ENCODE measurements around the gene ZNF26.
"Not testable (repeated sequence)": the region's sequence is repeated elsewhere in the genome, so short reads cannot be mapped to it uniquely, and the experiment has no call there.

Gene ZNF26

DNA sequence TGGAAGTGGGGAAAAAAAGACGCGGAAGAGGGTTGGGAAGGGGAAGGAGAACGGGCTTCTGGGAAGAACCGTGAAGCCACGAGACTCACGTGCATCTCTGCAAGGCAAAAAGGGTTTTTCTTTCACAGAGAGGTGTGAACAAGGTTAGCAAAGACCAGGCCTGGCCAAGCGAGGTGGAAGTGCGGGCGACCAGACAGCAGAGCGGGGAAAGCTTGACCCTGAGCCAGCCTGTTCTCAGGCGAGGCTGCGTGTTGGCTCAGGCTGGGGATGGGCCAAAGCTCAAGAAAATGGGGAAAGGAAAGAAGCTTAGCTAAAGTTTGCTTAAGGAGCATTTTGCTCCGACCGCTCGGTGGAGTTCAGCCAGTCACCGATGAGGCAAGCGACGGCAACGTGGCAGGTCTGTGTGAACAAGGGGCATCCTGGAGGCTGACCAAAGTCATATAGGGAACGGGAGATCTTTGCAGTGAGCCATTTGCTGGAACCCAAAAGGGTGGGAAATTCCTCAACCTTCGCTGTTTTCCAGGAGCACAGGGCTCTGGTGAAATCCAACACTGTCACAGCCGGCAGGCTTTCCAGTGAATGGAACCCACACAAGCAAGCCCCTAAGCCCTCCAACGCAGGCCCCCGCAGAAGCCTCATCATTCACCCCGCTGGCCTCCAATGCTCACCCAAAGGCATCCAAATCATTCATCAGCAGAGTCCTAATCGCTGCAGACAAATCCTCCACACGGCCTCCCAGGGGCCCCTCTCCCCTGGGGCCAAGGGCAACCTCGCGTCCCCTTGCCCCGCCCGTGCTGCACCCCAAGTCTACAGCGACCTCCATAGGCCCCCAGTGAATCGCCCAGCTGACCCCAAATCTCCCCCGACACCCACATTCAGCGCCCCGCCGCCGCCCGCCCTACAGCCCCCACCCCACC, 30.8 kb upstream of the ZNF26 start:
- peak; percentile 71 for DNase-seq (ENCODE audit: low read depth, low spot score)

DNA sequence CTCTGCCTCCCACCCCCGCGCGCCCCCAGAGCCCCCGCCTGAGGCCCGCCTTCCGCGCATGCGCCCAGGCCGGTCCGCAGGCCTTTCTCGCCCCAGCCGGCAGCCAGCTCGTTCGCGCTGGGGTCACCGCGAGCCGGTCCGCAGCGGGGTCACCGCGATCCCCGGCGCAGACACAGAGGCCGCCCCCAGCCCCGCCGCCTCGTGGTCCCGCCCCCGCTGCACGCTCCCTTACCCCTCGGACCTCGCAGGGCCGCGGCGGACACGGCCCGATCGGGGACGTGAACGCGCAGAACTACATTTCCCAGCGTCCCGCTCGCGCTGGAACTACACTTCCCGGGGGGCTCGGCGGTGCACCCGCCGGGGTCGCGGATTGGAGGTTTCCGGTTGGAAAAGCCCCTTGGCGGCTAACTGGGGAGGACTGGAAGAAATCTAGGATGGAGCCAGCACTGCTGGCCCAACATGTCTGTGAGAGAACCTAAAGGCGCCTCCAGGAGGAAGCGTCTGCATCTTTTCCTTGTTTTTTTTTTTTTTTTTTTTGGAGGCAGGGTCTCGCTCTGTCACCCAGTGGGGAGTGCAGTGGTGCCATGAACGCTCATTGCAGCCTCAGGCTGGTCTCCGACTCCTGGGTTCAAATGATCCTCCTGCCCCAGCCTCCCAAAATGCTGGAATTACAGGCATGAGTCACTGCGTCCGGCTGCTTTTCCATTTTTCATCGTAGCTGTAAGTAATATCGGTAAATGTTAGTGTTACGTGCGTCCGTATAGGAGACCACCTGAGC, 30.0 kb upstream of the ZNF26 start, which contains the start of gene ZNF605:
ZNF605 (minus strand) TSS at position 296 of the 778 bp plus-strand sequence. CDS start 10,671 bp downstream, outside the sequence.
- DNase-seq (ENCODE audit: low read depth, low spot score) = peak; percentile 93

DNA sequence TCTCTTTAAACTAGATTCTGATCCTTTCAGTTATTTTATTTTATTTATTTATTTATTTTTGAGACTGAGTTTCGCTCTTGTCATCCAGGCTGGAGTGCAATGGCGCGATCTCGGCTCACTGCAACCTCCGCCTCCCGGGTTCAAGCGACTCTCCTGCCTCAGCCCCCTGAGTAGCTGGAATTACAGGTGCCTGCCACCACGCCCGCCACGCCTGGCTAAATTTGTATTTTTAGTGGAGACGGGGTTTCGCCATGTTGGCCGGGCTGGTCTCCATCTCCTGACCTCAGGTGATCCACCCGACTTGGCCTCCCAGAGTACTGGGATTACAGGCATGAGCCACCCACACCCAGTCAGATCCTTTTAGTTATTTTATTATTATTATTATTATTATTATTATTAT, 24.4 kb upstream of the ZNF26 start:
- not testable (repeated sequence) for DNase-seq (ENCODE audit: low read depth, low spot score)

DNA sequence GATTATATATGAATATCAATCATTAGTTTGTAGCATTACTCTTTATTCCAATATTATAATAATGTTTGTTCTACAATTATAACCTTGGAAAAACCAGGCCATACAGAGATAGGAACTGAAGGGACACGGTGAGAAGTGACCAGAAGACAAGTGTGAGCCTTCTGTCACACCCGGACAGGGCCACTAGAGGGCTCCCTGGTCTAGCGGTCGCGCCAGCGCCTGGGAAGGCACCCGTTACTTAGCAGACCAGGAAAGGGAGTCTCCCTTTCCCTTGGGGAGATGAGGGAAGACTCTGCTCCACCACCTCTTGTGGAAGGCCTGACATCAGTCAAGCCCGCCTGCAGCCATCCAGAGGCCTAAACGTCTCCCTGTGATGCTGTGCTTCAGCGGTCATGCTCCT, 22.2 kb upstream of the ZNF26 start:
- peak; percentile 49 for DNase-seq (ENCODE audit: low read depth, low spot score)

DNA sequence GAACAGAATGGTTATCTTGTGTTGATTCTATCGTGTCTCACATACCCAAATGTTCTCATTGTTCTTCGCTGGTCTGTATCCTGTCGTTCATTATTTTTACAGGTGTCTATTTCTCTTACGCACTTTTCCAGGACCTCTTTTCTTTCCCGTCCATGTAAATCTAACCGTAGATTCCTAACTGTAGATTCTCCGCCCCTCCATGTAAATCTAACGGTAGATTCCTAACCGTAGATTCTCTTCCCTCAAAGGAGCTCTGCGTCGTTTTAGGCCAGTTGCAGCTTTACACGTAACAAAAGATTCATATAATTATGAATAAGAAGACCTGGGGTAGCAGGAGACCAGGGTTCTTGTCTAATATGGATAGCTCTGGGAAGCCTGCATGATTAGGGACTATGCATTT, 20.4 kb upstream of the ZNF26 start:
- no peak for DNase-seq (ENCODE audit: low read depth, low spot score)

DNA sequence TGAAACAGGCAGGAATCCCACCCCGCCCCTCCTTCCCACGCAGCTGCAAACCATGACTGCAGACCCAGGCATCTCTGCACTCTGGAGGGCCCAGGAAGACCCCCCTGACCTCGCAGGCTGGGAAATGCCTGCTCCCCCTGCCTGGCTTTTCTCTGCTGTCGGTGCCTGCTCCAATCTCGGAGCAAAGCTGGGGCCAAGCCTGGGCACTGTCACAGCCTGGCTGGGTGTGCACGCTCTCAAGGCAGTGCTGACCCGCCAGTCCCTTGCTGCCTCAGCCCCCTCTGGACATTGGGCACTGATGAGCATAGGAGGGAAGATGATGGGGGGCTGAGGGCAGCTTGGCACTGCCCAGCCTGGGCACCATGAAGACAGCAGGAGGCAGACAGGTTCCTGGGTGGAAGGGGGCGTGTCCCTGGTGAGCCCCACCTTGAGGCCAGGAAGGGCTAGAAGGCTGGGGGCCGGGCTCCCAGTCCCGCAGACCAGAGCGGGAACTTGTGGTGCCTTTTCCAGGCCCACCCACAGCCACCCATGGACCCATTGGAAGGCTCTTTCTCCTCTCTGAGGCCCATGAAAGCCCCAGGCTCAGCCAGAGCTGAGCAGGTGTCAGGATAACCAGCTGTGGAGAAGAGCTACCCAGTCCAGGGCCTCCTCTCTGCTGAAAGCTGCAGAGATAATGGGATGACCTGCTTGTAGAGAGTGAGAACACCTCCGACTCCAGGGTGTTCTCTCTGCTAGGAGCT, 19.3 kb upstream of the ZNF26 start:
- DNase-seq (ENCODE audit: low read depth, low spot score) = no peak

DNA sequence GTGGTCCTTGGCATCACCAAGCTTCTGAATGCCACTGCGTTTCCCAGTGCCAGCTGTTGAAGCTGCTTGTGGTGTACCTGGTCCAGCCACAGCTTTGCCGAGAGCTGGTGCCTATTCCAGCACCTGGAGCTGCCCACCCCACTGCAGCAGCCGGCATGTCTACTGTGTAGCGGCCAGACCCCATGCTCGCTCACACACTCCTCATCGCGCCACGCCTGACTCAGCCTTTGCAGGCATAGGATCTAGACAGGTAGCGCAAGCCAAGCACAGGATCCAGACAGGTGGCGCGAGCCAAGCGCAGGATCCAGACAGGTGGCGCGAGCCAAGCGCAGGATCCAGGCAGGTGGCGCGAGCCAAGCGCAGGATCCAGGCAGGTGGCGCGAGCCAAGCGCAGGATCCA, 18.4 kb upstream of the ZNF26 start:
- DNase-seq (ENCODE audit: low read depth, low spot score) = no peak

DNA sequence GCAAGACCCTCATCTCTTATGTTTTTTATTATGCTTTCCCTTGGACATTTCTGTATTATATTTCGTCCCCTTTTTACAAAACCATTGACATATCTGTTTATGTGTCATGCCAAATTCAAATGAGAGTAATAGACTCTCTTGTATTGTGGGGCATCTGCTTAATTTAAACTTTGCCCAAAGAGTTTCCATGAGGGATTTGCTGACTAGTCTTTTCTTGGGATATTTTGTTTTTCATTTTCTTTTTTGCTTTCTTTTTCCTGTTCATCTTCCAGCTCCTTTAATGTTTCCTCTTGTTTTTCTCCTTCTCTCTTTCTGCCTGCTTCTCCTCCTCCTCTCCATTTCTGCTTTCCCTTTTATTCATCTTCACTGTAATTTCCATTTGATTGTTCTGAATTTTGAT, 13.8 kb upstream of the ZNF26 start:
- no peak for DNase-seq (ENCODE audit: low read depth, low spot score)

DNA sequence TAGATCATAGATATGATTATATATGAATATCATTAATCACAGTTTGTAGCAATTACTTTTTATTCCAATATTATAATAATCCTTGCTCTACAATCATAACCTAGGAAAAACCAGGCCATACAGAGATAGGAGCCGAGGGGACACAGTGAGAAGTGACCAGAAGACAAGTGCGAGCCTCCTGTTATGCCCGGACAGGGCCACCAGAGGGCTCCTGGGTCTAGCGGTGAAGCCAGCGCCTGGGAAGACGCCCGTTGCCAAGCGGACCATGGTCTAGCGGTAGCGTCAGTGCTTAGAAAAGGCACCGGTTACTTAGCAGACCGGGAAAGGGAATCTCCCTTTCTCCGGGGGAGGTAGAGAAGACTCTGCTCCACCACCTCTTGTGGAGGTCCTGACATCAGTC, 9.3 kb upstream of the ZNF26 start:
- peak; percentile 73 for DNase-seq (ENCODE audit: low read depth, low spot score)

DNA sequence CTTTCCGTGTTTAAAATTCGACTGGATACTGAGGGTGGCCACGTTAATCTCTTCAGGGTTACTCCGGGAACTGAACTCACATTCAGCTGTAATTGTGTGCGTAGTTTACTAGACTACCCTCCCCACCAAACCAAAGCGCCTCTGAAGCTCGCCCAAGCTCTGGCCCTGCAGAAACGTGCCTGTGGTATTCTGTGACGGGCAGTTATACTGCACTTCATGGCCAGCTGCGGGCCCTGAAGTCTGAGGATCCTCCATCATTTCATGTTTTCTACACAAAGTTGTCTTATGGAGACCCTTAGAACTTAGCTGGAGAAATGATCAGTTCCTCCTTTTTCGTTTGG, 688 bp downstream of the ZNF26 start:
- DNase-seq (ENCODE audit: low read depth, low spot score) = peak; percentile 5

DNA sequence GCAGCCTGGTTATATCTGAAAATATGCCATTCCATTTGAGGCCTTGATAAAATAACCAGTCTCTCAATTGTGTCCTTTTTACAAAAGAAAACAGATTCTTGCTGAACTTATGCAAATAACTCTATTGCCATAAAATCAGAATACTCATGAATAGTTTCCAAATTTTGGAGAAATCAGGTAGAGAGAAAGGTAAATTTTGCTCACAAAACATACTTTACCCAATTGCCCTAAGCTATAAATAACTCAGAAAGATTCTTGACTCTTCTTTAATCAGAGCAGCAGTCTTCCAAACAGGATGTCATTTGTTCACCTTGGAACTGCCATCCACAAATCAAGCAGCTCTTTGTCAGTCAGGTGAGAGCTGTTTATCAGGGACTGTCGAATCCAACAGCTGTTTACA, 12.6 kb downstream of the ZNF26 start:
- no peak for DNase-seq (ENCODE audit: low read depth, low spot score)

DNA sequence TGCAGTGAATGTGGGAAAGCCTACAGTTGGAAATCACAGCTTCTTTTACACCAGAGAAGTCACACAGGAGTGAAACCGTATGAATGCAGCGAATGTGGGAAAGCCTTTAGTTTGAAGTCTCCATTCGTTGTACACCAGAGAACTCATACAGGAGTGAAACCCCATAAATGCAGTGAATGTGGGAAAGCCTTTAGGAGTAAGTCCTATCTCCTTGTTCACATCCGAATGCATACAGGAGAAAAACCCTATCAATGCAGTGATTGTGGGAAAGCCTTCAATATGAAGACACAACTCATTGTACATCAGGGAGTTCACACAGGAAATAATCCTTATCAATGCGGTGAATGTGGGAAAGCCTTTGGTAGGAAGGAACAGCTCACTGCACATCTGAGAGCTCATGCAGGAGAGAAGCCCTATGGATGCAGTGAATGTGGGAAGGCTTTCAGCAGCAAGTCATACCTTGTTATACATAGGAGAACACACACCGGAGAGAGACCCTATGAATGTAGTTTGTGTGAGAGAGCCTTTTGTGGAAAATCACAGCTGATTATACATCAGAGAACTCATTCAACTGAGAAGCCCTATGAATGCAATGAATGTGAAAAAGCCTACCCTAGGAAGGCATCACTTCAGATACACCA, 24.6 kb downstream of the ZNF26 start:
- DNase-seq (ENCODE audit: low read depth, low spot score) = peak; percentile 3

DNA sequence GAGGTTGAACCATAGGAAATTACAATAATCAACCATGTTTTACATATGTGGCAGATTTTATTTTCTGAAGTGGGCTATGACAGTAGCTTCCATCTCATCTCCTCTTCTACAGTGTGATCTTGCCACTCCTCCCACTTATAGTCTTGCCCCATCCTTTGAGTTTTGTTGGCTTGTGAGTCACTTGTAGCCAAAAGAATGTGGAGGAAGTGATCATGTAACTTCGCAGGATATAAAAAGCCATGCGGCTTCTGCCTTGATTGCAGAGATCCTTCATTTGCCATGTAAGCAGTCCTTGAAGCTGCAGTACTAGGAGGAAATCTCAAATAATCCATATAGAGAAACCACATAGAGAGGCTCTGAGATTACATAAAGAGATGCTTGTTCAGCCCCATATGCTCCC, 37.4 kb downstream of the ZNF26 start:
- no peak for DNase-seq (ENCODE audit: low read depth, low spot score)

DNA sequence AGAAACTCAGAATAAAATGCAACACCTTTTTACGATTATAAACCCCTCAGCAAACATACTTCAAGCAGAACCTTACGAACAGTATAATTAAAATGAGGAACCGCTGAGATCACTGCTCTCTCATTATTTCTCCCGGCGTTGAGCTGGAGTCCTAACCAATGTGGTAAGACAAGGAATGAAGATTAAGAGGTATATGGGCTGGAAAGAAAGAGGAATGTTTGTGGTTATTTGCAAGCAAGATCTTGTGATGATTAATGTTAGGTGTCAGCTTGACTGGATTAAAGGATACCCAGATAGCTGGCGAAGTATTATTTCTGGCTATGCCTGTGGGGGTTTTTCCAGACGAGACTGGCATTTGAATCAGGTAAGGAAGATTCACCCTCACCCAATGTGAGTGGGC, 40.8 kb downstream of the ZNF26 start:
- DNase-seq (ENCODE audit: low read depth, low spot score) = no peak

DNA sequence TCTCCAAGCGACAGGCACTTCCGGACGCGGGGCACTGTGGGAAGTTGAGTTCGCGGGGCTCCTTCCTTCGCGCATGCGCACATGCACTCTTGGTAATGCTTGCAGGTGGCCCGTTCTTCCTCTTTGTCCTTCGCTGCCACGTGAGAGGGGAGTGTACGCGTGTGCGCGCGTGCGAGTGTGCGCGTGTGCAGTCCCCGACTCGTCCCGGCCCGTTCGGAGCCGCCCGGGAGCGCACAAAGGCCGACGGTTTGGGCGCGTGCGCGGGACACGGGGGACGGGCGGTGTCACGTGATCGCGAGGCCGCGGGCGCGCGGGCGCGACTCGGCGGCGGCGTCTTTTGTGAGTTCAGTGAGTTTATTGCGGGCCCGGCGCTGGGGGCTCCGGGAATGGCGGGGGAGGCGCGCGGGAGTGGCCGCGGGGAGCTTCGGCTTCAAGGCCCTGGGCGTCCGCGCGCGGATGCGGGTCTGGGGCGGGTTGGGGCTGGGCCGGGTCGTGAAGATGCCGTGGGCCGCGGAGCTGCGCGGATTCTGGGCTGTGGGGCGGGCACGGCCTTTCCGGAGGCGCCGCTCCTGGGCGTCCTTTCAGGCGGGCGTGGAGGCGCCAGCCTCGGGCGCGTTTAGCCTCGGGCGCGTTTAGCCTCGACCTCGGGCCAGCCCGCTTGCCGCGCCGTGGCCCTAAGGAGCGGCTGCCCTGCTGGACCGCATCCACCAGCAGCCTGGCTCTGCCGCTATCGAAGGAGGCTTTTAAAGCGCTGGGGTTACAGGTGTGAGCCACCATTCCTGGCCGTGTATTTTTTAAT, 51.2 kb downstream of the ZNF26 start, which contains the start of gene ZNF84:
ZNF84 (plus strand) TSS at position 303 of the 799 bp plus-strand sequence. CDS start 3,959 bp downstream, outside the sequence.
- DNase-seq (ENCODE audit: low read depth, low spot score) = peak; percentile 98

DNA sequence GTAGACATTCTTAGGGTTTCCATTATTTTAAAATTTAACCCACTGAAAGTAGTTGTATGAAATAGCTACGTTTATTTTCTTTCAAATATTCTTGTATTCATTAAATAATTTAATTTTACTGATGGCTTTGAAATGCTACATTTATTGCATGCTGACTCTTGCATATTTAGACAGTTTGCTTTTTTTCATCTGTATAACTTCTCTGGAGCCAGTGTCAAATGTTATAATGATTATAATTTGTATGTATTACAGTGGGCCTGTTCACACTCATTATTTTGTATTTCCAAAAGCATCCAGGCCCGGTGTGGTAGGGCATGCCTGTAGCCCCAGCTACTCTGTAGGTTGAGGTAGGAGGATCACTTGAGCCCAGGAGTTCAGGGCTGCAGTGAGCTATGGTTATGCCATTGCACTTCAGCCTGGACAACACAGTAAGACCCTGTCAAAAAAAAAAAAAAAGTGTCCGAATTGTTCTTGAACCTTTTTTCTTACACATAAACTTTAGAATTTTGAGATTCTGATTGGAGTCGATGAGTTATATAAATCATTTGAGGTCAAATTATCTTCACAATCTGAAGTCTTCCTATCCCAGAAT, 52.0 kb downstream of the ZNF26 start:
- DNase-seq (ENCODE audit: low read depth, low spot score) = no peak

DNA sequence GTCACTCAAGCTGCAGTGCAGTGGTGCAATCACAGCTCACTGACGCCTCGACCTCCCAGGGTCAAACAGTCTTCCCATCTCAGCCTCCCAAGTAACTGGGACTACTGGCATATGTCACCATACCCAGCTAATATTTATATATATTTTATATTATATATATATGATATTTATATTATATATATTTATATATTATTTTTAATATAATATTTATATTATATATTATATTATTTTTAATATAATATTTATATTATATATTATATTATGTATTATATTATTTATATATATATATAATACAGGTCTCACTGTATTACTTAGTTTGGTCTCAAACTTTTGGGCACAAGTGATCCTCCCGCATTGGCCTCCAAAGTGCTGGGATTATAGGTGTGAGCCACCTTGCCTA, 60.5 kb downstream of the ZNF26 start:
- no peak for DNase-seq (ENCODE audit: low read depth, low spot score)

DNA sequence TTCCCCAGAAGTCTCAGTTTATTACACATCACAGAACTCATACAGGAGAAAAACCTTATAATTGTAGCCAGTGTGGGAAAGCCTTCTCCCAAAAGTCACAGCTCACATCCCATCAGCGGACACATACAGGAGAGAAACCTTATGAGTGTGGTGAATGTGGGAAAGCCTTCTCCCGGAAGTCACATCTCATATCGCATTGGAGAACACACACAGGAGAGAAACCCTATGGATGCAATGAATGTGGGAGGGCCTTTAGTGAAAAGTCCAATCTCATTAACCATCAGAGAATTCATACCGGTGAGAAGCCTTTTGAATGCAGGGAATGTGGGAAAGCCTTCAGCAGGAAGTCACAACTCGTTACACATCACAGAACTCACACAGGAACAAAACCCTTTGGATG, 71.3 kb downstream of the ZNF26 start:
- DNase-seq (ENCODE audit: low read depth, low spot score) = peak; percentile 22

DNA sequence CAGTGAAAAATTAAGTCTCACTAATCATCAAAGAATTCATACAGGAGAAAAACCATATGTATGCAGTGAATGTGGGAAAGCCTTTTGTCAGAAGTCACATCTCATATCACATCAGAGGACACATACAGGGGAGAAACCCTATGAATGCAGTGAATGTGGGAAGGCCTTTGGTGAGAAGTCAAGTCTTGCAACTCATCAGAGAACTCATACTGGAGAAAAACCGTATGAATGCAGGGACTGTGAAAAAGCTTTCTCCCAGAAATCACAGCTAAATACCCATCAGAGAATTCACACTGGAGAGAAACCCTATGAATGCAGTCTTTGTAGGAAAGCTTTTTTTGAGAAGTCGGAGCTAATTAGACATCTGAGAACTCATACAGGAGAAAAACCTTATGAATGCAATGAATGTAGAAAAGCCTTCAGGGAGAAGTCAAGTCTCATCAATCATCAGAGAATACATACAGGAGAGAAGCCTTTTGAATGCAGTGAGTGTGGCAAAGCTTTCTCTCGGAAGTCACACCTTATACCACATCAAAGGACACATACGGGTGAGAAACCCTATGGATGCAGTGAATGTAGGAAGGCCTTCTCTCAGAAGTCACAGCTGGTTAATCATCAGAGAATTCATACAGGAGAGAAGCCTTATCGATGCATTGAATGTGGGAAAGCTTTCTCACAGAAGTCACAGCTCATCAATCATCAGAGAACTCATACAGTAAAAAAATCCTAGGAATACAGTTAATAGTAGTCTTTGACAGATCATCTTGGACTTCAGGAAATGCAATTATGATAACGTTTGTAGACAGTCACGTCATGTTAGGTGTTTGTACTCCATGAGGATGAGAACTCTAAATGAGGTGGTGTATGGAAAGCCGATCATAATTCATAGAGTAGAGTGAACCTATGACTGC, 72.3 kb downstream of the ZNF26 start:
- DNase-seq (ENCODE audit: low read depth, low spot score) = no peak

Measured in ELF-1 (cell line).